ENCODE results near the gene CBFB. TPM values are rescaled to one million over a fixed set of nuclear protein-coding genes. Genes with fewer than 3 reads are reported as not detected.
A peak's percentile ranks its signal among the peaks of the same experiment; 100 is the strongest.

CBFB gene
- total and polyA plus RNA-seq, 2 of the 13 experiments (the other 11 are each of a cell fraction or from before 2014, with no cell fraction given) = 22.1 to 70.8 TPM

DNA sequence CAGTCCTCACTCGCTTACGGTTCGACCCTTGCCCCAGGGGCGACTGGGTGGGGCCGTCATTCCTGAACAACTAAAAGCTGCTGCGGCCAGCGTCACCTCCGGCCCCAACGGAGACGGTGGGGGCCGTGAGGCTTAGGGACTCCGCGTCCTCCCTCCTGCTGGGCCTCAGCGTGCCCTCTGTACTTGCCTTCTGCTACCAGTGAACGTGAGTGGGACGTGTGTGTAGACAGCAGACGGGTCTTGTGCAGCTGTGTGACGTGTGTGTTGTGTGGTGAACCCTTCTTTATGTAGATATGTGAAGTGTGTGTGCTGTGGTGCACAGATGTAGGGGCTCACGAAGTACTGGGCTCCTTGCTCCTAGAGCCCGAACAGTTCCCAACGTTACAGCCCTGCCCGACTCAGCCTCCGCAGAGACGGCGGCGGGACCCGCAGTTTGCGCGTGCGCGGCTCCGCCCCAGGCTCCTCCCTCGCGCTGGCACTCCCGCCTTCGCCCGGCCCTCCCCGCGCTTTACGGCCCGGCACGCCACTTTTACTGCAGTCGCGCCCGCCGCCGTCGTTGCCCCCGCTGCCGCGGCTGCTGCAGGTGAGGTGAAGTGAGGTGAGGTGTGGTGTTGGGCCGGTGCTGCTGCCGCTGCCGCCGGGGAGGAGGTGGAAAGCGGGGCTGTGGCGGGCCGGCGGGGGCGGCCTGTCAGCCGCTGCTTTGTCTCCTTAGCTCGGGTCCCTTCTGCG lies 80.6 kb downstream of the CBFB start, which contains the start of gene PHAF1 (continued):
- peak; percentile 75; the same call in 1 of the 2 replicates for TF ChIP-seq WIZ (CRISPR knock-in tag; IDR thresholded peaks at IDR 0.05)
- 0 out of 2 replicates have a peak, but pooled peaks have one; percentile 15 for TF ChIP-seq ZNF12 (CRISPR knock-in tag; IDR thresholded peaks at IDR 0.05)
- TF ChIP-seq SAP130 (CRISPR knock-in tag; IDR thresholded peaks at IDR 0.05; ENCODE audit: low read depth) = peak; percentile 95
- TF ChIP-seq ZNF136 (CRISPR knock-in tag; IDR thresholded peaks at IDR 0.05; ENCODE audit: low read depth) = peak; percentile 17; the same call in 1 of the 2 replicates
- TF ChIP-seq PHF20 (CRISPR knock-in tag; IDR thresholded peaks at IDR 0.05) = peak; percentile 88
- TF ChIP-seq, protein P1, sequence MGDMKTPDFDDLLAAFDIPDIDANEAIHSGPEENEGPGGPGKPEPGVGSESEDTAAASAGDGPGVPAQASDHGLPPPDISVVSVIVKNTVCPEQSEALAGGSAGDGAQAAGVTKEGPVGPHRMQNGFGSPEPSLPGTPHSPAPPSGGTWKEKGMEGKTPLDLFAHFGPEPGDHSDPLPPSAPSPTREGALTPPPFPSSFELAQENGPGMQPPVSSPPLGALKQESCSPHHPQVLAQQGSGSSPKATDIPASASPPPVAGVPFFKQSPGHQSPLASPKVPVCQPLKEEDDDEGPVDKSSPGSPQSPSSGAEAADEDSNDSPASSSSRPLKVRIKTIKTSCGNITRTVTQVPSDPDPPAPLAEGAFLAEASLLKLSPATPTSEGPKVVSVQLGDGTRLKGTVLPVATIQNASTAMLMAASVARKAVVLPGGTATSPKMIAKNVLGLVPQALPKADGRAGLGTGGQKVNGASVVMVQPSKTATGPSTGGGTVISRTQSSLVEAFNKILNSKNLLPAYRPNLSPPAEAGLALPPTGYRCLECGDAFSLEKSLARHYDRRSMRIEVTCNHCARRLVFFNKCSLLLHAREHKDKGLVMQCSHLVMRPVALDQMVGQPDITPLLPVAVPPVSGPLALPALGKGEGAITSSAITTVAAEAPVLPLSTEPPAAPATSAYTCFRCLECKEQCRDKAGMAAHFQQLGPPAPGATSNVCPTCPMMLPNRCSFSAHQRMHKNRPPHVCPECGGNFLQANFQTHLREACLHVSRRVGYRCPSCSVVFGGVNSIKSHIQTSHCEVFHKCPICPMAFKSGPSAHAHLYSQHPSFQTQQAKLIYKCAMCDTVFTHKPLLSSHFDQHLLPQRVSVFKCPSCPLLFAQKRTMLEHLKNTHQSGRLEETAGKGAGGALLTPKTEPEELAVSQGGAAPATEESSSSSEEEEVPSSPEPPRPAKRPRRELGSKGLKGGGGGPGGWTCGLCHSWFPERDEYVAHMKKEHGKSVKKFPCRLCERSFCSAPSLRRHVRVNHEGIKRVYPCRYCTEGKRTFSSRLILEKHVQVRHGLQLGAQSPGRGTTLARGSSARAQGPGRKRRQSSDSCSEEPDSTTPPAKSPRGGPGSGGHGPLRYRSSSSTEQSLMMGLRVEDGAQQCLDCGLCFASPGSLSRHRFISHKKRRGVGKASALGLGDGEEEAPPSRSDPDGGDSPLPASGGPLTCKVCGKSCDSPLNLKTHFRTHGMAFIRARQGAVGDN (CRISPR knock-in tag; IDR thresholded peaks at IDR 0.05) = peak; percentile 99
- TF ChIP-seq SIN3B (IDR thresholded peaks at IDR 0.05; ENCODE audit: low read length) = peak; percentile 17; the same call in 1 of the 2 replicates
- TF ChIP-seq EP300 (IDR thresholded peaks at IDR 0.05; ENCODE audit: low read depth in 2 of 2, low read length in 2 of 2) = peak in 1 of 2 experiments; percentile 17; a peak in 2 of 4 replicates
- TF ChIP-seq EP300 (CRISPR knock-in tag; IDR thresholded peaks at IDR 0.05; ENCODE audit: borderline replicate concordance) = no peak; the same call in 1 of the 2 replicates
- TF ChIP-seq ZC3H4 (CRISPR knock-in tag; IDR thresholded peaks at IDR 0.05; ENCODE audit: borderline replicate concordance) = peak; percentile 96
- TF ChIP-seq POGZ (CRISPR knock-in tag; IDR thresholded peaks at IDR 0.05) = peak; percentile 69
- TF ChIP-seq ZZZ3 (CRISPR knock-in tag; IDR thresholded peaks at IDR 0.05; ENCODE audit: borderline replicate concordance) = no peak
- peak; percentile 39 for TF ChIP-seq ZKSCAN5 (CRISPR knock-in tag; IDR thresholded peaks at IDR 0.05)
- TF ChIP-seq ZFP36L1 (CRISPR knock-in tag; IDR thresholded peaks at IDR 0.05) = peak; percentile 91
- no peak for TF ChIP-seq ZNF660 (CRISPR knock-in tag; IDR thresholded peaks at IDR 0.05; ENCODE audit: borderline replicate concordance, low read depth)
- peak; percentile 78 for TF ChIP-seq BHLHE40 (IDR thresholded peaks at IDR 0.05; ENCODE audit: low read length)
- no peak for TF ChIP-seq ZNF362 (CRISPR knock-in tag; IDR thresholded peaks at IDR 0.05; ENCODE audit: borderline replicate concordance)
- no peak for TF ChIP-seq HDAC6 (IDR thresholded peaks at IDR 0.05; ENCODE audit: low read depth, low read length)
- peak; percentile 56; the same call in 1 of the 2 replicates for TF ChIP-seq KLF15 (CRISPR knock-in tag; IDR thresholded peaks at IDR 0.05; ENCODE audit: borderline replicate concordance)
- TF ChIP-seq GABPA (IDR thresholded peaks at IDR 0.05; ENCODE audit: low read depth, low read length) = no peak
- peak; percentile 72; the same call in 1 of the 2 replicates for TF ChIP-seq GABPA (CRISPR knock-in tag; IDR thresholded peaks at IDR 0.05; ENCODE audit: low read depth)
- peak; percentile 13; the same call in 1 of the 2 replicates for TF ChIP-seq SIX1 (CRISPR knock-in tag; IDR thresholded peaks at IDR 0.05; ENCODE audit: borderline replicate concordance)
- TF ChIP-seq BRF2 (CRISPR knock-in tag; IDR thresholded peaks at IDR 0.05) = peak; percentile 51; the same call in 1 of the 2 replicates
- peak; percentile 75; the same call in 1 of the 2 replicates for TF ChIP-seq PHF21A (CRISPR knock-in tag; IDR thresholded peaks at IDR 0.05)
